HG02973 (cell line): Measurements from ENCODE around the gene ZNF280D.
"Not testable (repeated sequence)": the region's sequence is repeated elsewhere in the genome, so short reads cannot be mapped to it uniquely, and the experiment has no call there.

Source experiments
- ATAC-seq: cut with Tn5 transposase; IDR thresholded peaks from one replicate; pipeline ENCODE4 v1.9.1; 2021; ENCODE audit warnings: moderate library complexity; ENCODE audit not compliant: unreplicated experiment

Gene ZNF280D, protein sequence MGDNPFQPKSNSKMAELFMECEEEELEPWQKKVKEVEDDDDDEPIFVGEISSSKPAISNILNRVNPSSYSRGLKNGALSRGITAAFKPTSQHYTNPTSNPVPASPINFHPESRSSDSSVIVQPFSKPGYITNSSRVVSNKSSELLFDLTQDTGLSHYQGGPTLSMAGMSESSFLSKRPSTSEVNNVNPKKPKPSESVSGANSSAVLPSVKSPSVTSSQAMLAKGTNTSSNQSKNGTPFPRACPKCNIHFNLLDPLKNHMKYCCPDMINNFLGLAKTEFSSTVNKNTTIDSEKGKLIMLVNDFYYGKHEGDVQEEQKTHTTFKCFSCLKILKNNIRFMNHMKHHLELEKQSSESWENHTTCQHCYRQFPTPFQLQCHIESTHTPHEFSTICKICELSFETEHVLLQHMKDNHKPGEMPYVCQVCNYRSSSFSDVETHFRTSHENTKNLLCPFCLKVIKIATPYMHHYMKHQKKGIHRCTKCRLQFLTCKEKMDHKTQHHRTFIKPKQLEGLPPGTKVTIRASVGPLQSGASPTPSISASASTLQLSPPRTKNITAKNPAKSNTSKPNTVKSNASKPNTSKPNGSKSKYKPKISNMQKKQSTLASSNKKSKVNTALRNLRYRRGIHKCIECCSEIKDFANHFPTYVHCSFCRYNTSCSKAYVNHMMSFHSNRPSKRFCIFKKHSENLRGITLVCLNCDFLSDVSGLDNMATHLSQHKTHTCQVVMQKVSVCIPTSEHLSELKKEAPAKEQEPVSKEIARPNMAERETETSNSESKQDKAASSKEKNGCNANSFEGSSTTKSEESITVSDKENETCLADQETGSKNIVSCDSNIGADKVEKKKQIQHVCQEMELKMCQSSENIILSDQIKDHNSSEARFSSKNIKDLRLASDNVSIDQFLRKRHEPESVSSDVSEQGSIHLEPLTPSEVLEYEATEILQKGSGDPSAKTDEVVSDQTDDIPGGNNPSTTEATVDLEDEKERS

DNA sequence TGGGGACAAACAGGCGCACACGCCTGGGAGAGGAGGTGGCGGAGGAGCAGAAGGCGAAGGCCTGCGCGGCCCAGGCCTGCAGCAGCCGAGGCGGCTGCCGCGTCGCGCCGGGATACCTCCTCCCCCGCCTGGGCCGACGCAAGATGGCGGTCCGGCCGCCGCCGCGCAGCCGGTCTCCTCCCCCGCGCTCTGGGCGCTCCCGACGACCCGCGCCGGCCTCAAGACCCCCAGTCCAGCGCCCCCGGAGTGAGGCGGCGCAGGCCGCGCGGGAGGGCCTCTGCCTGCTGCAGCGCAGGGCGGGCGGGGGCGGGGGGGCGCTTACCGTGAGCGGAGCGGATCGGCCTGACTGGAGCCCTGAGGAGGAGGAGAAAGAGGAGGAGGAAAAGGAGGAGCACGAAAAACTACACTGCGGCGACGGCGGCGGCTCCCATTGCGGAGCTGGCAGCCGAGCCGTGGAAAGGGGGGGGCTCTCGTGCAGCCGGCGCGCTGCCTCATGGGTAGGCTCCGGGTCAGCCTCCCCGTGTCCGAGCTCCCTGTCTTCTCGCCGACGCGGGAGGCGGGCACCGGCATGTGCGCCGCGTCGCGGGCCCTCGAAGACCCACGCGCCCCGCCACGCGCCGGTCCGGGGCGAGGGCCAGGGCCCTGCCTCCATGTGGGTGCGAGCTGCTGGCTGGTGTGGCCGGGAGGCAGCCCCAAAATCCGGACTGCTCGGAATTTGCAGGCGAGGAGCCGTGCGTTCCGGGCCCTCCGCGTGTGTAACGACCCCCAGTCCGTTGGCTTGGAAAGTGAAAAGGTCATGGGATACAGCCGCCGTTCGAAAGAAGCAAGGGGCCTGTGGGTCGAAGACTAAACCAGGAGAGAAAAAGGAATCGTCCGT is at the start of gene ZNF280D:
ZNF280D (minus strand) TSS at position 374 of the 877 bp plus-strand sequence. CDS start 26,400 bp downstream, outside the sequence.
- ATAC-seq = peak; percentile 67

DNA sequence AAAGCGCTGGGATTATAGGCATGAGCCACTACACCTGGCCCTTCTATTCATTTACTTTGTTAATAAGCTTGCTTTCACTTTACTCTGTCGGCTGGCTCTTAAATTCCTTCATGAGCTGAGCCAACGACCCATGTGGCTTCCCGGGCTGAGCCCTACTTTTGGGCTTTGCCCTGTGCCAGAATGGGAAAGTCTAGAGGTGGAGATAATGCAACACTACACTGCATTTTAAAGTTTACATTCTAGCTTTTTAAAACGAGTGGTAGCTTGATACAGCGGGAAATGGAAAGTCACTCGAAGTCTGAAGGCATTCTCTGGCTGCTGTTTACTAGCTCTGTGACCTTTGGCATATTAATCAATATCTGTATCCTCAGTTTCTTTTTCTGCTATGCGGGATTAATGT is 49.0 kb upstream of the ZNF280D start:
- no peak for ATAC-seq

DNA sequence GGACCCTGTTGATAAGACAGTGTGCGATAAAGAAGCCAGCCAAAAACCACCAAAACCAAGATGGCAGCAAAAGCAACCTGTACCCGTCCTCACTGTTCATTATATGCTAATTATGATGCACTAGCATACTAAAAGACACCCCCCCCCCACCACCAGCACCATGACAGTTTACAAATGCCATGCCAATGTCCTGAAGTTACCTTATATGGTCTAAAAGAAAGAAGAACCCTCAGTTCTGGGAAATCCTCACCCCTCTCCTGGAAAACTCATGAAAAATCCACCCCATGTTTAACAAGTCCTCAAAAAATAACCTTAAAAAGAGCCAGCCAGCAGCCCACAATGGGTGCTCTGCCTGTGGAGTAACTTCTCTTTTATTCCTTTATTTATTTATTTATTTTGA is 48.4 kb upstream of the ZNF280D start:
- ATAC-seq = no peak

DNA sequence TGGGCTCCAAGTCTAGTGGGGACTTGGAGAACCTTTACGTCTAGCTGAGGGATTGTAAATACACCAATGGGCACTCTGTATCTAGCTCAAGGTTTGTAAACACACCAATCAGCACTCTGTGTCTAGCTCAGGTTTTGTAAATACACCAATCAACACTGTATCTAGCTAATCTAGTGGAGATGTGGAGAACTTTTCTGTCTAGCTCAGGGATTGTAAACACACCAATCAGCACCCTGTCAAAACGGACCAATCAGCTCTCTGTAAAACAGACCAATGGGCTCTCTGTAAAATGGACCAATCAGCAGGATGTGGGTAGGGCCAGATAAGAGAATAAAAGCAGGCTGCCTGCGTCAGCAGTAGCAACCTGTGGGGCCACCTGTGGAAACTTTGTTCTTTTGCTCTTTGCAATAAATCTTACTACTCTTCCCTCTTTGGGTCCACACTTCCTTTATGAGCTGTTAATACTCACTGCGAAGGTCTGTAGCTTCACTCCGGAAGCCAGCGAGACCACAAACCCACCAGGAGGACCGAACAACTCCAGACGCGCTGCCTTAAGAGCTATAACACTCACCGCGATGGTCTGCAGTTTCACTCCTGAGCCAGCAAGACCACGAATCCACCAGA is 46.9 kb upstream of the ZNF280D start:
- ATAC-seq = not testable (repeated sequence)

DNA sequence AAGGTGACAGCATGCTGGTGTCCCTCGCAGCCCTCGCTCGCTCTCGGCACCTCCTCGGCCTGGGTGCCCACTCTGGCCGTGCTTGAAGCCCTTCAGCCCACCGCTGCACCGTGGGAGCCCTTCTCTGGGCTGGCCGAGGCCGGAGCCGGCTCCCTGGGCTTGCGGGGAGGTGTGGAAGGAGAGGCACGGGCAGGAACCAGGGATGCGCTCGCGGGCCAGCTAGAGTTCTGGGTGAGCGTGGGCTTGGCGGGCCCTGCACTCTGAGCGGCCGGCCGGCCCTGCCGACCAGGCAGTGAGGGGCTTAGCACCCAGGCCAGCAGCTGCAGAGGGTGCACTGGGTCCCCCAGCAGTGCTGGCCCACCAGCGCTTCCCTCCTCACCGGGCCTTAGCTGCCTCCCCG is 46.1 kb upstream of the ZNF280D start:
- not testable (repeated sequence) for ATAC-seq

DNA sequence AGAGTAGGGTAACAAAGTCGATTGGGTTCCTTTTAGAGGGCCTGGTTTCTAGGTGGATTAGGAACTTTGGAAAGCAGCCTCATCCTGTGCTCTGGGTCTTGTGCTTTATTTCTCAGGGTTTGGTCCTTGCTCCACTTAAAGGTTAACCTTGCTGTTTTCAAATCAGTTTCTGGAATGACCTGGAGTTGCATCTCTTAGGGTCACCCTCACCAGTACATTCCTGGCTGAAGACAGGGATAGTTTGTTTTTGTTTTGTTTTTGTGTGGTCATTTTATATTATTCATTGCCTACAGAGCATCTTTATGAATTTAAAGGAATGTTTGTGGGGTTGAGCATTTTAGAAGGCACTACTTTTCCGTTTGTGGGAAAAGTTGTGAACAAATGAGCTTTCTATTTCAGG is 45.5 kb upstream of the ZNF280D start:
- ATAC-seq = no peak

DNA sequence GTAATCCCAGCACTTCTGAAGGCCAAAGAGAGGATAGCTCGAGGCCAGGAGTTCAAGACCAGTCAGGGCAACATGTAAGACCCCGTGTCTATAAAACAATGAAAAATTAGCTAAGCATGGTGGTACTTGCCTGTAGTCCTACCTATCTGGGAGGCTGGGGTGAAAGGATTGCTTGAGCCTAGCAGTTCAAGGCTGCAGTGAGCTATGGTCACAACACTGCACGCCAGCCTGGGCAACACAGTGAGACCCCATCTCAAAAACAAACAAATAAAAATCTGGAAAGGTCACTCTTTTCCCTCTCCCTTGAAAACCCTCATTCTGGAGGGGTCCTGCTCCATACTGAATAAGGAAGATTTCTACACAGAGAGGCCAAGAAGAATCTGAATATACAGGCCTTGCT is 43.5 kb upstream of the ZNF280D start:
- no peak for ATAC-seq

DNA sequence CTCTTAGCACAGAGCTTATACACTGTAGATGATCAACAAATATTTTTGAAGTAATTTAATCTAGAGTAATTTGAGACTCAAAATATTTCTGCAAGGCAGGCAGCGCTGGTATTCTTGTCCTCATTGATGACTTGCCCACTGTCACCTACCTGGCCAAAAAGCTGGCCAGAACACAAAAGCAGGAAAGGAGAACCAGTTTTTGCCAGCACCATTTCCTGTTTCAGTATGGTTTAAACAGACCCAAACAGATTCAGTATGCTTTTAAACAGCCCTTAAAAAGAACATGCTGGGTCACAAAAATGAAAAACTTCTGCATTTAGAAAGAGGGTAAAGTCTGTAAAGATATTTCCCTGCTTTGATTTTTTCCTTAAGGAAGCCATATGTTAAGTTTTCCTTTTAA is 42.3 kb upstream of the ZNF280D start:
- ATAC-seq = no peak

DNA sequence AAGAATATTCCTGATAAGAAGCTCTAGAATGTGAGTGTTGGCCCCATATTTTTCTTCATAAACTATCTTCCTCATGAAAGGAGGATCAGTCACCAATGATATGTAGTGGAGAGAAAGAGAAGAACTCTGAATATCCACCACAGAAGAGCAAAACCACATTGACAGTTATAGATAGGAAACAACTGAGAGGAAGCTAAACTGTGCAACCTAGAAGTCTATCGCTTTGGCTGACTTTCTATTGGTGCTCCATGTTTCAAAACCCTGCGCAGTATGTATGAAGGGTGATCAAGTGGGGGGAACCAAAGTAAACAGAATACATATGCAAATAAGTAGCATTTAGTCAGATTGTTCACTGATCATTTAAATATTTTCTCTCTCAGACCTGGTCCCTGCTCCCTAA is 41.0 kb upstream of the ZNF280D start:
- no peak for ATAC-seq

DNA sequence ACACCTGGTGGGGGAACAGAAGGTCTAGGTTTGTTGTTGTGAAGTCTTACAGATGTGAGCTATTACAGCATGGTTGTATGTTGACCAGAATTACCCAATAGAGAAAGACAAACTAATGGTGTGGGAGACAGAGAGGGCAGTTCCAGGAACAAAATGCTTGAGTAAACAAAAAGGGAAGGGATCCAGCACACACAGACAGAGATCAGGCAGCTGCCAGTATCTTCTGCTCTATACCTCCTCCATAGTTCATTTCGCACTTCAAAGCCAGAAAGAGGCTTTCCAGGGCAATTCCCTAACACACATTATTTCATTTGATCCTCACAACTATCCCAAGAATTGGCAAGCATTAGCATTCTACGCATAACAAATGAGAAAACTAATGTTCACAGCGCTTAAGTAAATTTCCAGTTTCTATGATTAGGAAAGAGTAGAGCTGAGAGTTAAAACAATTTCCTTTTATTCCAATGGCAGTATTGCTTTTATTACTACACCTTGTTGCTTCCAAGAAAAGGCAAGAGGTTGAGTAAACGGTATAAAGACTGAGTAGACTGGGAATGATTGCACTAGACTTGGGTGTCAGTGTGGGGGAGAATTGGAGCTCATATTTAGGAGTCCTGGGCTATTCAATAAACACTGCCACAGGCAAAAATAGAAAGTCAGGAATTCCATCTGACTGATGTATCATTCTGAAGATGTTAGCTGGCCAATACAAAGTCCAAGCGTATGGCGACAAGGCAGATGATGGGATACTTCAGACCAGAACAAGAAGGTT is 39.7 kb upstream of the ZNF280D start:
- no peak for ATAC-seq

DNA sequence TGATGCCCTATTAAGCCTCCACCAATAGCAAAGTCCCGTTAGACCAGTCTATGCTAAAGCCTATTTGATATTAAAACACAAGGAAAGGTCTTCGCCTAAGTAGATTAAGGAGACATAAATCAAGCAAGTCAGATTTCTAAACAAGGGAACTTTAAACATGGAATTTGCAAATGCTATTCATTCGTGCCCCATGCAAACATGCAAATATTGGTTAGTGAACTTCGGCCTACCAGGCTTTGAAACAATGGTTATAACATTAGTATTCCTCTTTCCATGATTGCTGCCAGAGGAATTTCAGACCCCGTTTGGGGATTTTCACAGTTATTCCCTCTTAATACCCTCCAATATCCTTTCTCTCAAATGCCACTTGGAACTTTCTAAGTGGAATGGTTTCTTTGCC is 36.9 kb upstream of the ZNF280D start:
- no peak for ATAC-seq

DNA sequence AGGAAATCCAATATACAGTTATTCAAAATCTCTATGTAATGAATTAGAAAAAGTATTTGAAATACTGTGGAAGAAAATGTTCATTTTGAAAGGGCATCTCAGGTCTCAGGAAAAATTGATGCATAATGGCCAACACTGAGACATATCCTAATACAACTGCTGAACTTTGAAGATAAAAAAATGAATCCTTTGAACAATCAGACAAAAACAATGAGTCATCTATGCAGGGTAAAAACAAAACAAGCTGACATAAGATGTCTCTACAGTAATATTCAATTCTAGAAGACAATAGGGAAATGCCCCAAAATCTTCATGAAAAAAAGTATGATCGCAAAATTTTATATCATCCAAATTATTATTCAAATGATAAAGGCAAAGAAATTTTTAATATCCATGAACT is 34.0 kb upstream of the ZNF280D start:
- no peak for ATAC-seq

DNA sequence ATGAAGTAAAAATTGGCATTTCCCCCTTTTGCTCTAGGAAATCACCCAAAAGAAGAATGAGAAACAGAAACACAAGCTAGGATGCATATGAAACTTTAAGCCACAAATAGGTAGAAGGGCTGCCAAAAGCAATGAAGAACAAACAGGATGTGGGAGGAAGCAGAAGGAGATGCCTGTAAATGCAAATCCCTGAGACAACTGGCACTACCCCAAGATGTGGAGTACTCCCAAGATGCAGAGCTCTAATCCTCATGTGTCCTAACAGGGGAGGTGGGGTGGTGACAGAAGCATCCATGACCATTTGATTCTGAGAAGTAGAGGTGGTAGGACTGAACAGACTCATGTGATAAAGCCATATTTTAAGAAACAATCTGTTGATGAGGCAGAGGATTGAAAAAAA is 31.9 kb upstream of the ZNF280D start:
- no peak for ATAC-seq

DNA sequence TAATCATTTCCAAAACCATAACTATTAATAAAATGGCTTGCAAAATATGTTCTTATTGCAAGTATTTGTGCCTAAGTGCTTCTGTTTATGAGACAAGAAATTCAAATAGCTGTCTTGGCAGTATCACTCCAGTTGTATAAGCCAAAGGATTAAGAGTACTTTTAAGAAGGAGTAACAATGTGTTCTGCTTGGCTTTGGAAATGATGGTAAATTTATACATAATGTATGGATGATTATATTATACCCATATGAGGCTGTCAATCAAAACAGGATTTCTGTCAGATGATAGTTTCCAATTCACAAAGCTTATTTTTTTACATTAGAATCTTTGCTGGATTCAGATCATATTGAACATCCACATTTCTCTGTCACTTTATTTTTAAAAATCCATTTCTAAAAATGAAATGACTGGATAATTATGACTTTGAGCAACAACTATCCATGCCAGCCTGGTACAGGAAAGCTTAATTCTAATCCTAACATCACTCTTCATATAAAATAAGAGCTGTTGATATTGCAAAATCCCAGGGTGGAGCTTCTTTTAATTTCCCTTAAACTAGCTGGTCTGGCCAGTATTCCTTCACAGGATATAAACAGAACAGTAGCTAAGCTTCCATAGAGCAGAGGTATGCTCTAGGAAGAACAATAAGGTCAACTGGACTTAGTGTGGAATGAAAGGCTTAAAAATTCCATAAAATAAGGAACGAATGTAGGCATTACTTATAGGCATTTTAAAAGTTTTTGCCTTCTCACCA is 30.0 kb upstream of the ZNF280D start:
- no peak for ATAC-seq

DNA sequence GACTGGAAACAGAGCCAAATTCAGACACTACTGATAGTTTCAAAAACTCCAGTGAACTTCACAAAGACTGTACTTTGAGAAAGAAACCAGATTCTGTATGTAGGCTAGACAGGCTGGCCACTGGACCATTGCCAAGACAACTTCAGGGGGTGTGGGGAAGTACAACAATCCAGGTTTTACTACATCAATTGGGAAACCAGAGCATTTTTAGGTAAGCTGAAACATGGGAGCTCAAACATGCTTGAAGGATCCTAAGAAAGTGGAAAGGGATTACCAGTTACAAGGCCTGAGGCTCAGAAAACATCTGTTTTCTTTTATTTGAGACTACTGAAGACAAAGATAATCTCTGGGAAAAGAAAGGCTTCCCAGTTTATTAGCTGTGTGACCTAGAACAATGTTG is 26.9 kb upstream of the ZNF280D start:
- ATAC-seq = no peak

DNA sequence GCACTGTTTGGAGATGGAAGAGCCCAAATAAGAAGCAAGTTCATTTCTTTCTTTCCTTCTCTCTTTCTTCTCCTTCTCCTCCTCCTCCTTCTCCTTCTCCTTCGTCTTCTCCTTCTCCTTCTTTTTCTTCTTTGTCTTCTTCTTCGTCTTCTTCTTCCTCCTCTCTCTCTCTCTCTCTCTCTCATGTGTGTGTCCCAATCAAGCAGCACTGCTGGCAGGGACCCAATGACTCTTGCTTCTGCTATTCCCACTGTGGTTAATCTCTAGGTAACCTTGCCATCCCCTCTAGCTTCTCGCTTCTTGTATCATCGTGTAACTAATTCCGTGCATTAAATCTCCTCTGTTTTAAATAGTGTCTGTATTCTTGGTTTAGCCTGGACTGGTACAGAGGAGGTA is 26.1 kb upstream of the ZNF280D start:
- no peak for ATAC-seq

DNA sequence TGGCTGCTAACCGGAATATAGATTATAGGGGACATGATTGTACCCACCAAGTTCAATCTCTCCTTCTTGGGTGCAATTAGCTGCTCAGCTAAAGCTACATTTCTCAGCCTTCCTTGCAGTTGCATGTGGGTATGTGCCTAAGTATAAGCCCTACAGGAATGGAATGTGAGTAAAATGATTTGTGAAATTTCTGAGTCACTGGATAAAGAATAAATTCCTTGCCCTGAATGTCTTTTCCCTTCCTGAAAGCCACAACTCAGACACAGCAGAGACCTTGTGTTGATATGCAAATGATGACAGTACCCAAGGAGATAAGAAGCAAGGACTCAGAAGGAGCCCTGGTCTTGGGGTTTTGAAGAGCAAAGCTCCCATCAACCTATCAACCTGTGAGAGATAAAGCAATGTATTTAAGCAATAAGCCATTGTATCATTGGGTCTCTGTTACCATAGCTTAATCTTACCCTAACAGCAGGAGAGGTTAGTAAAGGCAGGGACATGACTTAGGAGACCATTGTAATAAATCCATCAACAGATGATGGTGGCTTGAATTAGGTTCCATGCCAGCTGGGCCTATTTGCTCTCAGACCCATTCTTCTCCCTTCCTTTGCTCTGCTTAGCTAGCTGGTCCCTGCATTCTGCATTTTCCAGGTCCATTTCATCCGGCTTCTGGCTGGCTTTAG is 25.6 kb upstream of the ZNF280D start:
- no peak for ATAC-seq

DNA sequence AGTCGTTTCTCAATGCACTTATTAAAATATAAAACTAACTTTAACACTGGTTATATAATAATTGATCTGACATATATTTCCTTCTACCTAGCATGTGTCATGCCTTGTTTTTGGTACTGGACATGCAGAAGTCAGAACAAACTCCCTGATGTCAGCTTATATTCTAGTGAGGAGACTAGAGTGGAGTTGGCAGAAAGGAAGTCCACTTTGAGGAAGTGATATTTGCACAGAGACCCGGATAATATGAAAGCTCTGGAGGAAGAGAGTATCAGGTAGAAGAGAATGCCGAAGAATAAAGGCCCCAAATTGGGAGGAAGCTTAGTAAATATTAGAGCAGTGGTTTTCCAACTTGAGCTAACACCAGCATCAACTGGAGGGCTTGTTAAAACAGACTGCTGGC is 24.6 kb upstream of the ZNF280D start:
- no peak for ATAC-seq
